HUES48 (cell line): ENCODE results near the gene TOP1.
"Not testable (repeated sequence)": the region's sequence is repeated elsewhere in the genome, so short reads cannot be mapped to it uniquely, and the experiment has no call there.

Experiments used
- H3K27ac ChIP-seq: one replicate; pipeline ENCODE4 v1.7.0; 2013; ENCODE audit warnings: low read depth, low read length, inconsistent platforms
- H3K27me3 ChIP-seq: 2 replicates; pipeline ENCODE4 v1.6.1; 2013; ENCODE audit warnings: mild to moderate bottlenecking, low read length; ENCODE audit not compliant: control insufficient read depth, insufficient read depth
- H3K36me3 ChIP-seq: 2 replicates; pipeline ENCODE4 v1.6.1; 2013; ENCODE audit warnings: low read length; ENCODE audit not compliant: control insufficient read depth, insufficient read depth
- H3K4me1 ChIP-seq: 2 replicates; pipeline ENCODE4 v1.6.1; 2013; ENCODE audit warnings: mild to moderate bottlenecking, low read length; ENCODE audit not compliant: control insufficient read depth, insufficient read depth
- H3K4me3 ChIP-seq: 2 replicates; pipeline ENCODE4 v1.5.1; 2013; ENCODE audit warnings: mild to moderate bottlenecking, low read depth, low read length
- H3K9ac ChIP-seq: 2 replicates; pipeline ENCODE4 v1.6.1; 2013; ENCODE audit warnings: mild to moderate bottlenecking, low read depth, low read length, moderate library complexity
- H3K9me3 ChIP-seq: 2 replicates; pipeline ENCODE4 v1.6.1; 2013; ENCODE audit warnings: low read length; ENCODE audit not compliant: control insufficient read depth, insufficient read depth

Gene TOP1

GRCh38 chr20:40992349-40993113 is 36.1 kb upstream of the TOP1 start:
- Histone ChIP-seq H3K9ac (no peak overlapping the region), H3K9me3 (no peaks in the 10 kb centered on the region), H3K4me1 (peaks cover 8% of the 10 kb centered on the region), H3K36me3 (no peaks in the 10 kb centered on the region), H3K27me3 (no peaks in the 10 kb centered on the region; the same call in 1 of the 2 replicates), H3K4me3 (no peak overlapping the region), H3K27ac (no peak overlapping the region)

GRCh38 chr20:40993794-40994540 is 34.7 kb upstream of the TOP1 start:
- Histone ChIP-seq H3K9me3 (no peaks in the 10 kb centered on the region), H3K9ac (no peak overlapping the region), H3K27me3 (no peaks in the 10 kb centered on the region; the same call in 1 of the 2 replicates), H3K27ac (no peak overlapping the region), H3K36me3 (no peaks in the 10 kb centered on the region), H3K4me1 (peaks cover 8% of the 10 kb centered on the region), H3K4me3 (no peak overlapping the region)

GRCh38 chr20:40996326-40996725 is 32.3 kb upstream of the TOP1 start:
- H3K27ac ChIP-seq: no peak overlapping the region
- H3K9ac ChIP-seq: no peak overlapping the region
- no peak overlapping the region for H3K4me3 ChIP-seq
- H3K36me3 ChIP-seq: no peaks in the 10 kb centered on the region
- H3K27me3 ChIP-seq: no peaks in the 10 kb centered on the region; the same call in 1 of the 2 replicates
- H3K4me1 ChIP-seq: peaks cover 8% of the 10 kb centered on the region
- no peaks in the 10 kb centered on the region for H3K9me3 ChIP-seq

- Histone ChIP-seq H3K4me3 (no peak overlapping the region), H3K9me3 (no peaks in the 10 kb centered on the region), H3K27me3 (no peaks in the 10 kb centered on the region), H3K9ac (no peak overlapping the region), H3K36me3 (no peaks in the 10 kb centered on the region), H3K27ac (peak overlapping the region; percentile 54), H3K4me1 (peaks cover 8% of the 10 kb centered on the region)
Observed at GRCh38 chr20:40997116-40997515, 31.5 kb upstream of the TOP1 start.

- H3K9me3 ChIP-seq: no peaks in the 10 kb centered on the region
- no peak overlapping the region for H3K4me3 ChIP-seq
- H3K36me3 ChIP-seq: no peaks in the 10 kb centered on the region
- H3K4me1 ChIP-seq: peaks cover 19% of the 10 kb centered on the region
- no peak overlapping the region for H3K27ac ChIP-seq
- no peaks in the 10 kb centered on the region for H3K27me3 ChIP-seq
- H3K9ac ChIP-seq: no peak overlapping the region
Observed at GRCh38 chr20:40999841-41000240, 28.8 kb upstream of the TOP1 start.

GRCh38 chr20:41000628-41001027 is 28.0 kb upstream of the TOP1 start:
- H3K27me3 ChIP-seq: no peaks in the 10 kb centered on the region
- no peak overlapping the region for H3K4me3 ChIP-seq
- no peaks in the 10 kb centered on the region for H3K36me3 ChIP-seq
- H3K9ac ChIP-seq: no peak overlapping the region
- H3K27ac ChIP-seq: no peak overlapping the region
- H3K9me3 ChIP-seq: no peaks in the 10 kb centered on the region
- H3K4me1 ChIP-seq: peaks cover 19% of the 10 kb centered on the region

GRCh38 chr20:41001497-41001896 is 27.1 kb upstream of the TOP1 start:
- Histone ChIP-seq H3K4me3 (no peak overlapping the region), H3K27ac (no peak overlapping the region), H3K27me3 (no peaks in the 10 kb centered on the region), H3K36me3 (no peaks in the 10 kb centered on the region), H3K4me1 (peaks cover 17% of the 10 kb centered on the region), H3K9me3 (no peaks in the 10 kb centered on the region), H3K9ac (no peak overlapping the region)

- H3K36me3 ChIP-seq: no peaks in the 10 kb centered on the region
- no peak overlapping the region for H3K9ac ChIP-seq
- peak overlapping the region; percentile 91 for H3K27ac ChIP-seq
- peaks cover 11% of the 10 kb centered on the region for H3K4me1 ChIP-seq
- no peaks in the 10 kb centered on the region for H3K27me3 ChIP-seq
- no peak overlapping the region for H3K4me3 ChIP-seq
- peaks cover 6% of the 10 kb centered on the region; the same call in 1 of the 2 replicates for H3K9me3 ChIP-seq
Observed at GRCh38 chr20:41002842-41003142, 25.8 kb upstream of the TOP1 start.

GRCh38 chr20:41003143-41003935 is 25.3 kb upstream of the TOP1 start:
- H3K9me3 ChIP-seq: peaks cover 6% of the 10 kb centered on the region; the same call in 1 of the 2 replicates
- H3K4me3 ChIP-seq: no peak overlapping the region
- peaks cover 16% of the 10 kb centered on the region for H3K4me1 ChIP-seq
- H3K27ac ChIP-seq: peak overlapping the region; percentile 91
- H3K27me3 ChIP-seq: no peaks in the 10 kb centered on the region
- no peaks in the 10 kb centered on the region for H3K36me3 ChIP-seq
- peak overlapping the region; percentile 36; the same call in 1 of the 2 replicates for H3K9ac ChIP-seq

GRCh38 chr20:41003936-41004294 is 24.7 kb upstream of the TOP1 start:
- H3K4me3 ChIP-seq, H3K9ac ChIP-seq, H3K27me3 ChIP-seq, H3K36me3 ChIP-seq, H3K9me3 ChIP-seq: not testable (repeated sequence)
- H3K4me1 ChIP-seq: peaks cover 18% of the 10 kb centered on the region
- H3K27ac ChIP-seq: peak overlapping the region; percentile 91
